Uterus (tissue), 4 donors: Measurements from ENCODE around the gene LMAN1L. TPM values are rescaled to one million over a fixed set of nuclear protein-coding genes. Genes with fewer than 3 reads are reported as not detected.

ENCODE experiments used
- DNase-seq, 2 donors: peaks; one replicate each; pipeline ENCODE4 v3.0.0-alpha.2; 2019 to 2020
- H3K27ac ChIP-seq, 2 donors: fragments of 200-600 bp; sonication (generic); 1 replicate in 1 of 2; 2 replicates in 1 of 2; pipeline ENCODE4 v1.5.1; 2016 to 2018
- H3K27me3 ChIP-seq, 2 donors: fragments of 200-600 bp; sonication (generic); one replicate each; pipeline ENCODE4 v1.5.1; 2018 to 2019; ENCODE audit warnings: control low read depth in 1 of 2
- H3K36me3 ChIP-seq, 2 donors: fragments of 200-600 bp; sonication (generic); one replicate each; pipeline ENCODE4 v1.5.1; 2019; ENCODE audit warnings: control low read depth in 1 of 2
- H3K4me1 ChIP-seq, 2 donors: fragments of 200-600 bp; sonication (generic); one replicate each; pipeline ENCODE4 v1.5.1; 2018 to 2019; ENCODE audit warnings: control low read depth in 1 of 2
- H3K4me3 ChIP-seq, 2 donors: fragments of 200-600 bp; sonication (generic); 1 replicate in 1 of 2; 2 replicates in 1 of 2; pipeline ENCODE4 v1.5.1; 2018 to 2019; ENCODE audit warnings: mild to moderate bottlenecking in 1 of 2
- H3K9me3 ChIP-seq, 2 donors: fragments of 200-600 bp; sonication (generic); one replicate each; pipeline ENCODE4 v1.5.1; 2019; ENCODE audit warnings: control low read depth in 1 of 2
- CTCF ChIP-seq, 4 experiments: fragments of 200-600 bp in 2 of 4; fragments of 450-650 bp in 2 of 4; sonication (generic) in 2 of 4; IDR thresholded peaks; one replicate each; pipeline ENCODE4 v1.5.1; 2016 to 2019; ENCODE audit warnings: antibody characterized with exemption in 4 of 4, mild to moderate bottlenecking in 2 of 4, moderate library complexity in 1 of 4
- POLR2A ChIP-seq, 2 donors: fragments of 450-650 bp; IDR thresholded peaks; one replicate each; pipeline ENCODE4 v1.6.1; 2016; ENCODE audit warnings: antibody characterized with exemption in 2 of 2, mild to moderate bottlenecking in 1 of 2, moderate library complexity in 1 of 2
- intact Hi-C: fragments of 100-400 bp; cut with DNase I; formaldehyde crosslinking; loops from one replicate; pipeline ENCODE4 v1.15.1; 2023; ENCODE audit warnings: low total_unique reads
- total RNA-seq, 4 donors: library from RNA; depleted of rRNA in 3 of 4; stranded (reverse); fragments of >200 nt in 3 of 4; gene quantifications; one replicate each; pipeline versions ENCODE4 v1.1.0 to v1.2.4, GENCODE V29; 2014 to 2023
- donor health status: DM: yes; HTN: yes; CAD: no.

LMAN1L gene
- total RNA-seq, 4 donors from 2014 or later = 1.5 TPM; not detected in 3

GRCh38 chr15:74768771-74769342, 43.8 kb upstream of the LMAN1L start:
- TF ChIP-seq CTCF (IDR thresholded peaks at IDR 0.05) (peak; percentile 76 to 90 (median 80)), POLR2A (IDR thresholded peaks at IDR 0.05) (no peak)
- Histone ChIP-seq H3K4me1 (no peaks in the 10 kb centered on the region), H3K36me3 (no peaks in the 10 kb centered on the region), H3K4me3 (no peak overlapping the region), H3K9me3 (no peaks in the 10 kb centered on the region), H3K27ac (no peak overlapping the region), H3K27me3 (no peaks in the 10 kb centered on the region)
- peak; percentile 55 to 56 for DNase-seq
- intact Hi-C loops = loop anchor here (5.0 kb wide), 2 partner anchors 137 to 392 kb away; no protein-coding TSS in a partner anchor

DNA sequence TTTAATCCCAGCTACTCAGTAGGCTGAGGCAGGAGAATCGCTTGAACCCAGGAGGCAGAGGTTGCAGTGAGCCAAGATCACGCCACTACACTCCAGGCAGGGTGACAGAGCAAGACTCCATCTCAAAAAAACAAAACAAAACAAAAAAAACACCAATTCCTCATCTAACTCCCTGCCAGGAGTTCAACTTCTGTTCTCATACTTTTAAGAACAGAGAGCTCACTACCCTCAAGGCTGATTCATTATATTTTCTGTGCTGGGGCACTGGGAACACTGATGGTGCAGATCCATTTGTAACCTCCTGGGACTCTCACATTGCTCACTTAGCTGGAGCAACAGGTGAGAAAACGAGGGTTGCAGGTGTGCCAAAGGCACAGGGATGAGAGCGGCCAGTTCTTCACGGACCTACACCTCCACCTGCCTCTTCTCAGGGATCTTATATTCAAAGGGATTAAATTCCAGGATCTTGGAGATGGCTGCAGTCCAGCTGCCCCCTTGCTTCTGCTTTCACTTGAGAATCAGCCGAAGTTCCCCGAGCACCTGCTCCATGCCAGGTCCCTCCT, 43.1 kb upstream of the LMAN1L start:
- H3K4me3 ChIP-seq = no peak overlapping the region
- H3K4me1 ChIP-seq = no peaks in the 10 kb centered on the region
- intact Hi-C loops = loop anchor here (5.0 to 10.0 kb wide), 4 partner anchors 137 to 435 kb away; partner anchors contain the start of gene C15orf39
- TF ChIP-seq CTCF (IDR thresholded peaks at IDR 0.05) = no peak
- no peak for TF ChIP-seq POLR2A (IDR thresholded peaks at IDR 0.05)
- H3K9me3 ChIP-seq = no peaks in the 10 kb centered on the region
- no peaks in the 10 kb centered on the region for H3K27me3 ChIP-seq
- H3K36me3 ChIP-seq = no peaks in the 10 kb centered on the region
- no peak overlapping the region for H3K27ac ChIP-seq
- no peak for DNase-seq

- Histone ChIP-seq H3K9me3 (no peaks in the 10 kb centered on the region), H3K4me1 (no peaks in the 10 kb centered on the region), H3K4me3 (no peak overlapping the region), H3K27ac (no peak overlapping the region), H3K27me3 (no peaks in the 10 kb centered on the region), H3K36me3 (no peaks in the 10 kb centered on the region)
- intact Hi-C loops = loop anchor here (5.0 to 10.0 kb wide), 2 partner anchors 182 to 434 kb away; partner anchors contain the start of gene C15orf39
- no peak for DNase-seq
- TF ChIP-seq CTCF (IDR thresholded peaks at IDR 0.05) (no peak), POLR2A (IDR thresholded peaks at IDR 0.05) (no peak)
These were observed 42.3 kb upstream of the LMAN1L start for GRCh38 chr15:74770211-74770903.

GRCh38 chr15:74773329-74773728, 39.3 kb upstream of the LMAN1L start:
- Histone ChIP-seq H3K27me3 (no peaks in the 10 kb centered on the region), H3K4me3 (no peak overlapping the region), H3K36me3 (no peaks in the 10 kb centered on the region), H3K27ac (no peak overlapping the region), H3K9me3 (no peaks in the 10 kb centered on the region), H3K4me1 (no peaks in the 10 kb centered on the region)
- TF ChIP-seq CTCF (IDR thresholded peaks at IDR 0.05) = no peak
- TF ChIP-seq POLR2A (IDR thresholded peaks at IDR 0.05) = no peak
- DNase-seq = no peak
- intact Hi-C loops = loop anchor here (5.0 to 10.0 kb wide), 2 partner anchors 179 to 431 kb away; partner anchors contain the start of gene C15orf39
